Globus pallidus (tissue), 1 donor: ENCODE data around the gene ESPNL.

ENCODE experiments used
- DNase-seq: peaks from one replicate; pipeline ENCODE4 v3.0.0-alpha.2; 2015; ENCODE audit warnings: low spot score

The ESPNL gene

DNA sequence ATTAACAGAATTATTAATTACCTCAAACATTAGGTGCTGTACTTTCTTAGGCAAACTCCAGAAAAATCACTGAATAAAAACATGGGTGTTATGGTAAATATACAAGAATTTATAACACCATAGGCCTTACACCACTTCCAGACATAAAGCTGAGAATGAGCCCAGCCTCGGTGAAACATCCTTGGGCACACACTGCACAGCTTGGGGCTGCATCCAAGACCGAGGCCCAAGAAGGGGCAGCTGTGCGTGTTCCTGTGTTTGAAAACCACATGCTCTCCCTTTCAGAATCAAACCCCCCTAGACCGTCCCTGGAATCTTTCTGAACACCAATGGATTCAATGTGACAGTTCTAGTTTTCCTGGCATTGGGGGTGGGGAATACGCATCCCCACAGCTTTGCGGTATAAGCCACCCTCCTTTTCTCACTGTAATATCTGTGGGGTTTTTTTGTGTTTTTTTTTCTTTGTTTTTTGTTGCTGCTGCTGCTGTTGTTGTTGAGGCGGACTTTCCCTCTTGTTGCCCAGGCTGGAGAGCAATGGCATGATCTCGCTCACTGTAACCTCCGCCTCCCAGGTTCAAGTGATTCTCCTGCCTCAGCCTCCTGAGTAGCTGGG, 71.5 kb downstream of the ESPNL start:
- DNase-seq, result no peak

DNA sequence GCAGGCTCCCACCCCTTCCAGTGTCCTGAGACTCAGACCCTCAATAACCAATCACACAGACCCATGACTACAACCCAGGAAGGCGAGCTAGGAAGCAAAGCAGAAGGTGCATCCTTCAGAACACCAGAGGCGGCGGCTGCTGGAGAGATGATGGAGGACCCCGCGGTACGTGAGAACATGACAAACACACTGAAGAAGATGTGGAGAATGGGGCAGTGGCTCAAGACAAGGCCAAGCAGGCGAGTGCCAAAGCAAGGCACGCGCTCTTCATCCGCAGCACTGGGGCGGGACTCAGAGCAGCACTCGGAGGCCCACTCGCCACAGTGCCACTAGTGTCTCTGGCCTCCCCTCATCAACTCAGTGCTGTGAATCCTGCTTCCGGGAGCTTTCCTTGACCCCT, 72.3 kb downstream of the ESPNL start:
- DNase-seq, result no peak

DNA sequence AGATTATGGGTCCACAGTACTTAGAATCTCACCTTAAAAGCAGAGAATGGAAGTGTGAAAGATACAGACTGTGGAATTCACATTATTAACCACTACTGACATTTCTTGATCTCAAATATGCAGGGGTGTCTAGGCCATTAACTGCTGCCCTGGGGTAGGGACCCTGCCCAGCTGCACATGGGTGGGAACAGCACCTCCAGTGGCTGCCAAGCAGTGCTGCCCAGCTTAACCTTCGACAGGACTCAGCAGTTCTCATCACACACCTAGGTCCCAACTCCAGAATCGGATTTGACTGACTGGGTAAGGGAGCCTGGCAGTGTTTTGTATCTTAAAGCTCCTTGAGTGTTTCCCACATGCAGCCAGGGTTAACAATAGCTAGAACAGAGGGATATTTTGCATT, 73.6 kb downstream of the ESPNL start:
- DNase-seq, result no peak

DNA sequence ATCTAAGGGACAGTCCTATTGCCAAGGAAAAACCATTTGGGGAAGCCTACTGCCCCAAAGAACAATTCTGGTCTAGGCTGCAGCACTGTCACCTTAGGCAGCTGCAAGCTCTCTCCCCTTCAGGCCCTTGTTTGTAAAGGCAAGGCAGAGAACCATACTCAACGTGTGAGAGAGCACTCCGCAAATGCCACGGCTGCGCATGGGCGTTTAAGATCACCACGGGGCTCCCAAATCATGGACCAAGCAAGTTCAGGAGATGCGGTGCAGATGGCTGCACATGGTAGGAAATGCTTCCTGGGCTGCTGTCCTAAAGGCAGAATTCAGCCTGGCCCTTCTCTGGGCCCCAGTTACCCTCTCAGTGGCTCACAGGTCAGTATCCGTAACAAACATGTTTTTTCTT, 74.2 kb downstream of the ESPNL start:
- no peak for DNase-seq

DNA sequence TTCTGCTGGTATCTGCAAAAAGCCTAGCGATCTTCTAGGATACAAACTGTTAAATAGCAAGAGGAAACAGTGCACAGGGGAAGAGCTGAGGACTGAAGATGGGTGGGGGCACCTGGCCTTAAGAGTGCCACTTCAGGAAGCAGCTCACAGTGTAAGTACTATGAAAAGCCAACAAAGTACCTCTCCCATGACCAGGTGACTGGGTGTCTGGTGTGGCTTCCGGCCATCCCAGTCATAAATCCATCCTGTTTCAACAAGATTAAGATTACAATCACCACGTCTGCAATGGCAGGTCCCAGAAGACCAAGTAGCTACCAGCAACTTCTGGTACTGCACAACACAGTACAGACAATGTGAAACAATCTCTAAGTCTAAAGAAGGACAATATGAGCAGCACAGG, 74.6 kb downstream of the ESPNL start:
- no peak for DNase-seq

DNA sequence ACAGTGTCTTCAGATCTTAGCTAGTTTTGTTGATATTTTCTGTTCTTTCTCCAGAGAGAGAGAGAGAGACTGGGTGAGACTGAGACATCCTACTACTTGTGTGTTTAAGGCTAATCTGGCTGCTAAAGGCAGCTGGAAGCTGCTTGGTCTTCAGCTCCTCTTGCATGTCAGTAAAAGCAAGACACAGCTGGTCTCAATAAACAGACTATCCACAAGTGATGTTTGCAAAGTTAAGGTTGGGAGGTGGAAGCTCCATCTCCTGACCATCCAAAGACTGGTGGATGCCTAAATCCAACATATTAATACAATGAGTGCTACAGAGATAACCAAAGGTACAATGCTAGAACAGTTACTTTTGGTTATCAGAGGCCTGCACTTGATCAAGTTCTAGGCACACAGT, 76.5 kb downstream of the ESPNL start:
- DNase-seq, result no peak

DNA sequence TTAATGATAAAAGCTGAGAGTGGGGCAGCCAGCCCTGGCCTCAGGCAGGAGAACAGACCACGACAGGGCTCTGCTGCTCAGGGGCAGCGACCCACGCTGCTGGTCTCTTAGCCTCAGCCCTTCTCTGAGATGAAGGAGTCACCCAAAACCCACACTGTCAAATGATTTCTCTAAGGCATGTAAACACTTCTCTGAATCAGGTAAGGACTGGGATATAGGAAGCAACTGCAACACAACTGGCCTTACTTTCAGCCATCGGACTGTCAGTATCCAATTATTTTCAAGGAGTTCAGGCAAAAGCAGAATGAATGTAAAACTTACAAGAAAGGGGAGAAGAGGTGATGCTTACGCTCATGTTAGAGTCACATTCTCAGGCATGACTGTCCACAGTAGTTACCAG, 80.4 kb downstream of the ESPNL start:
- DNase-seq, result no peak

DNA sequence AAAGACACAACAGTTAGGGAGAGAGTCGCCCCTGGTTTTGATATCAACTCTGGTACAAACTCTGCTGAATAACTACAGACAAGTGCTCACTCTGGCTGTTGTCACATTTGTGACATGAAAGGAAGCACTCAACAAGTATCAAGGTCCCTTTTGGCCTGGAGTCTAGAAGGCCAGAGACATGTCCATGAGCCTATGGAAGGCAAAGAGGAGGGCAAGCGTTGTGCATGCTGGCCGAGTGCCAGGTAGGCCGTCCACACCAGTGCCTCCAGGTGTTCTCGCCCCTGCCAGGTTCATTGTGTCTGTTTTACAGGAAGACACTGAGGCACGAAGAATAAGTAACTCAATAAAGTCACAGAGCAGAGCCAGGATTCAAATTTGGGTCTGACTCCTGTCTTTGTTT, 82.2 kb downstream of the ESPNL start:
- DNase-seq, result no peak
